ENCODE results near the gene ASPSCR1. TPM values are rescaled to one million over a fixed set of nuclear protein-coding genes. Genes with fewer than 3 reads are reported as not detected.

The ASPSCR1 gene
- total RNA-seq, 1 donor from 2014 or later: 30.4 TPM

DNA sequence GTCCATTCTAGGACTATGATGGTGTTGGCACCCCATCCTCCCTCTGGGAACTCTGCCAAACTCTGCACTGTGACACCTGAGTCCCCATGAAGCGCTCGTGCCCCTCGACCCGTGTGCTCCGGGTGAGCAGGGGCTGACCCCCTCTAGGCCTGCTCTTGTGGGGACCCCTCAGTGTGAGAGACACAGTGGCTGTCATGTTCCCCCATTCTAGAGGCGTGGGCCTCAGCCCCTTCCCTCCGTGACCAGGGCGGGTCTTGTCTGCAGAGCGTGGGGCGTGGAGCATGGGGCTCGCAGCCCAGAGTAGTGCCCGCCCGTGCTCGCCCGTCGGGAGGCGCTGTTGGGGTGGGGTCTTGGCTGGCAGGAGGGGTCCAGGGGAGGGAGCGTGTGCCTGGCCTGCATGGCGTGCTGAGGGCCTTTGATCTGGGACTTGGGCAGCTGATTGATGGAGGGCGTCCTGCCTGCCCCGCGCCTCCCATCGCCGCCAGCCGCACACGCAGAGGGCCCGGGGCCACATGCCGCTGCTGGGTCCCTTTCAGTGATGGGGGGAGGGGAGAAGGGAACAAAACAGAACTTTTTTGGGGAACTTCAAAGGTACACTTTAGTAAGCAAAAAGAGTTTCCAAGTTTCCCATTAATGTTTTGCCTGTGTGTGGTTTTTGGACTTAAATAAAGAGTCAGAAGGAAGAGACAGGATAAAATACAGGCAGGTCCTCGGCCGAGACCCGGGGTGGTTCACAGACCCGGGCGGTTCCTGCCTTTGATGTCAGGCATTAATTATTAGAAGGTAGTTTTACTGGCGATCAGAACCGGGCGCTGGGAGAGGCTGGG, 22.8 kb downstream of the ASPSCR1 start:
- TF ChIP-seq, protein P1, sequence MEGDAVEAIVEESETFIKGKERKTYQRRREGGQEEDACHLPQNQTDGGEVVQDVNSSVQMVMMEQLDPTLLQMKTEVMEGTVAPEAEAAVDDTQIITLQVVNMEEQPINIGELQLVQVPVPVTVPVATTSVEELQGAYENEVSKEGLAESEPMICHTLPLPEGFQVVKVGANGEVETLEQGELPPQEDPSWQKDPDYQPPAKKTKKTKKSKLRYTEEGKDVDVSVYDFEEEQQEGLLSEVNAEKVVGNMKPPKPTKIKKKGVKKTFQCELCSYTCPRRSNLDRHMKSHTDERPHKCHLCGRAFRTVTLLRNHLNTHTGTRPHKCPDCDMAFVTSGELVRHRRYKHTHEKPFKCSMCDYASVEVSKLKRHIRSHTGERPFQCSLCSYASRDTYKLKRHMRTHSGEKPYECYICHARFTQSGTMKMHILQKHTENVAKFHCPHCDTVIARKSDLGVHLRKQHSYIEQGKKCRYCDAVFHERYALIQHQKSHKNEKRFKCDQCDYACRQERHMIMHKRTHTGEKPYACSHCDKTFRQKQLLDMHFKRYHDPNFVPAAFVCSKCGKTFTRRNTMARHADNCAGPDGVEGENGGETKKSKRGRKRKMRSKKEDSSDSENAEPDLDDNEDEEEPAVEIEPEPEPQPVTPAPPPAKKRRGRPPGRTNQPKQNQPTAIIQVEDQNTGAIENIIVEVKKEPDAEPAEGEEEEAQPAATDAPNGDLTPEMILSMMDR (IDR thresholded peaks at IDR 0.05): no peak

DNA sequence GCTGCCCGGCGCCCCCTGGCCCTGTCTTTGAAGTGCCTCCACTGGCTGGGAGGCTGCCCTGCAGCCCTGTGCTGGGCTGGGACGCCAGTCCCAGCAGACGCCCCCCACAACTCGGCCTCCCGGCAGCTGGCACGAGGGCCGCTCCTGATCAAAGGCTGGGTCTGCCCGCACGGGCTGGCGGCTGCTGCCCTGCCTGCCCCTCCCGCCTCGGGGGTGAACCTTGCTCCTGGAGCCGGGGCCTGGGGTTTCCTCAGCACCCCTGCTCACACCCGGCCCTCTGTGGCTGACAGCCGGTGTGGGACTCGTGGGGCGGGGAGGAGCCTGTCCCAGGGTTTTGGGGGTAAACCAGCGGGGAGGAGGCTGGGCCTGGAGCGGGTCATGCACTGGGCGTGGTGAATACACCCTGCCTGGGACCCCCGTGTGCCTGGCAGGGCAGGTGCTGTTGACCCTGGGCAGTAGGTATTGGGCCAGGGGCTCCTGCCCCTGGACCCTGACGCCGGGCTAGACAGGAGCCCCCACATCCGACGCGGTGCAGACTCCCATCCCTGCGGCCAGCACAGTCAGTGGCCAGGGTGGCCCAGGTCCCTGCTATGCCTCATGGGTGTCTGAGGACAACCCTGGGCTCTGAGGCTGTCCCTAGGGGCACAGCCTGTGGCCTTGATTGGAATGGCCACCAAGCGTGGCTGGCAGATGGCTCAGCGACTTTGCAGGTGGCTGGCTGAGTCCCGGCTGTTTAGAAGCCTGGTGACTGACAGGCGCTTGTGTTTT, 23.6 kb downstream of the ASPSCR1 start:
- H3K9me3 Mint-ChIP-seq (ENCODE audit: low read depth): no peaks in the 10 kb centered on the region
- no peak overlapping the region for H3K4me3 Mint-ChIP-seq (ENCODE audit: unreplicated experiment)
- no peak overlapping the region for H3K27ac Mint-ChIP-seq (ENCODE audit: unreplicated experiment)
- DNase-seq (ENCODE audit: low spot score): no peak
- H3K36me3 Mint-ChIP-seq (ENCODE audit: low read depth): peaks cover 5% of the 10 kb centered on the region
- TF ChIP-seq, protein P1 (IDR thresholded peaks at IDR 0.05): no peak
- no peaks in the 10 kb centered on the region for H3K27me3 Mint-ChIP-seq (ENCODE audit: low read depth)
- H3K4me1 Mint-ChIP-seq (ENCODE audit: low read depth): peaks cover 16% of the 10 kb centered on the region

More for the DNA sequence above, 22.8 kb downstream of the ASPSCR1 start:
- Mint-ChIP-seq H3K36me3 (ENCODE audit: low read depth) (peaks cover 7% of the 10 kb centered on the region), H3K27me3 (ENCODE audit: low read depth) (no peaks in the 10 kb centered on the region), H3K9me3 (ENCODE audit: low read depth) (no peaks in the 10 kb centered on the region), H3K27ac (ENCODE audit: unreplicated experiment) (no peak overlapping the region), H3K4me1 (ENCODE audit: low read depth) (peaks cover 14% of the 10 kb centered on the region), H3K4me3 (ENCODE audit: unreplicated experiment) (no peak overlapping the region)
- DNase-seq (ENCODE audit: low spot score): no peak

DNA sequence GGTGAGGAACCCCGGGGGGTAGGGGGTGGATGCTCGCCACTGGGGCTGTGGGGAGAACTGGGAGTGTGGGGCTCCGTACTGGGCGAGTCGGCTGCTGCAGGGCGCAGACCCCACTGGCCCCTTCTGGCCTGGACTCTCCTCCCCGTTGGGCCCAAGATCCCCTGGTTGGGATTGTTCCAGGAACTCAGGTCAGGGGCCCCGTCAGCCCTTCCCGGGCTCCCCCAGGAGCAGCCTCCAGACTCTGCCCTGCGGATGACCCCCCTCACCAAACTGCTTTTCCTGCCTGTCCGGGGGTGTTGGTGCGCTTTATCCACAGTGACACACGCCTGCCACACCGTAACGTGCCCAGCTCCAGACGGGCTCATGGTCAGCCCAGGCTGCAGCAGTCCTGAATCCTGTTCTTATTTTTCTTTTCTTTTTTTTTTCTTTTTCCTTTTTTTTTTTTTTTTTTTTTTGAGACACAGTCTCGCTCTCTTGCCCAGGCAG, 24.2 kb downstream of the ASPSCR1 start:
- H3K27ac Mint-ChIP-seq (ENCODE audit: unreplicated experiment): no peak overlapping the region
- H3K9me3 Mint-ChIP-seq (ENCODE audit: low read depth): no peaks in the 10 kb centered on the region
- no peak for DNase-seq (ENCODE audit: low spot score)
- TF ChIP-seq, protein P1 (IDR thresholded peaks at IDR 0.05): no peak
- H3K4me3 Mint-ChIP-seq (ENCODE audit: unreplicated experiment): no peak overlapping the region
- H3K27me3 Mint-ChIP-seq (ENCODE audit: low read depth): no peaks in the 10 kb centered on the region
- peaks cover 18% of the 10 kb centered on the region for H3K4me1 Mint-ChIP-seq (ENCODE audit: low read depth)
- H3K36me3 Mint-ChIP-seq (ENCODE audit: low read depth): peaks cover 3% of the 10 kb centered on the region

DNA sequence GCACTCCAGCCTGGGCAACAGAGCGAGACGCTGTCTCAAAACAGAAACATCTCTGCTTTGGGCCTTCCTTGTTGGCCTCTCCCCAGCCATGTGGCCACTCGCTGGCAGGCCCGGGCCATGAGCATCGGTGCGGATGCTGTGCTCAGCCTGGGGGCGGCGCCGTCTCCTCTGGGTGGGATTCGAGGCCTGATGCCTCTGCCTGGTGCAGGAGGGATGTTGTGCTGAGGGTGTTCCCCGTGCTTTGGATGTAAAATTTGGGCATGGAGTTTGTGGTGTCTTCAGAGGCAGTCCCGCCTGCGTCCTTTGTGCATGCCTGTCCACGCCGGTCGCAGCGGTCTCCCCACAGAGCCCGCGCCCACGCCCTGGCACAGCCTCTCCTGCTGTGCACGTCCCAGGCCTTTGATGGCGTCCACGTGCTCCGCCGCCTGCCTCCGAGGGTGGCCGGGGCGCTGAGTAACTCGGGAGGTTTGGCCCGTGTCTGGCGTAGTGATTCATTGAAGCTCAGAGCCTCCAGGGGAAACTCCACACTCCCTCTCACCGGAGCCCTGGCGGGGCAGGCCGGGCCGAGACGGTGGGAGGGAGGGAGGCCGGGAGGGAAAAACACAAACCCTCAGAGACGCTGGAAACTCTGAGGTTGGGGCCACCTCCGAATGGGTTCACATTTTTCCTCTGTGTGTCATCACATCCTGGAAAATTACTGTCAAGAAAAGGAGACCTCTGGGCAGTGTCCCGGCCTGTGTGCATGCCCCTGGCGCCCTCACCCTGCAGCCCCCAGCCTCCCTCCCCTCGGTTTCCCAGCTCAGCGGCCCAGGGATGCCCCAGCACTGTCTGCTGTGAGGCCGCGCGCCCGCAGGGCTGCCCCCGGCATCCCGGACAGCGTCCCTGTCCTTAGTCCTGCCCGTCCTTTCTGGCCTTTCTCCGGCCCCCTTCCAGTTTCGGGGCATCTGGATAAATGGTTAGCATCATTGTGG, 26.3 kb downstream of the ASPSCR1 start:
- H3K36me3 Mint-ChIP-seq (ENCODE audit: low read depth): no peaks in the 10 kb centered on the region
- no peaks in the 10 kb centered on the region for H3K27me3 Mint-ChIP-seq (ENCODE audit: low read depth)
- DNase-seq (ENCODE audit: low spot score): no peak

More for the DNA sequence above, 26.3 kb downstream of the ASPSCR1 start:
- Mint-ChIP-seq H3K27ac (ENCODE audit: unreplicated experiment) (peak overlapping the region; percentile 74), H3K4me3 (ENCODE audit: unreplicated experiment) (peak overlapping the region; percentile 22), H3K4me1 (ENCODE audit: low read depth) (peaks cover 18% of the 10 kb centered on the region), H3K9me3 (ENCODE audit: low read depth) (no peaks in the 10 kb centered on the region)
- TF ChIP-seq, protein P1 (IDR thresholded peaks at IDR 0.05): no peak

Data from chondrocyte (in vitro differentiated cells).